Measurements from ENCODE around the gene AARS2.
"Not testable (repeated sequence)": the region's sequence is repeated elsewhere in the genome, so short reads cannot be mapped to it uniquely, and the experiment has no call there.

DNA sequence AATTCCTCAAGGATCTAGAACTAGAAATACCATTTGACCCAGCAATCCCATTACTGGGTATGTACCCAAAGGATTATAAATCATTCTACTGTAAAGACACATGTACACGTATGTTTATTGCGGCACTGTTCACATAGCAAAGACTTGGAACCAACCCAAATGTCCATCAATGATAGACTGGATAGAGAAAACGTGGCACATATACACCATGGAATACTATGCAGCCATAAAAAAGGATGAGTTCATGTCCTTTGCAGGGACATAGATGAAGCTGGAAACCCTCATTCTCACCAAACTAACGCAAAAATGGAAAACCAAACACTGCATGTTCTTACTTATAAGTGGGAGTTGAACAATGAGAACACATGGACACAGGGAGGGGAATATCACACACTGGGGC lies 33.7 kb upstream of the AARS2 start:
- TF ChIP-seq, protein P1, sequence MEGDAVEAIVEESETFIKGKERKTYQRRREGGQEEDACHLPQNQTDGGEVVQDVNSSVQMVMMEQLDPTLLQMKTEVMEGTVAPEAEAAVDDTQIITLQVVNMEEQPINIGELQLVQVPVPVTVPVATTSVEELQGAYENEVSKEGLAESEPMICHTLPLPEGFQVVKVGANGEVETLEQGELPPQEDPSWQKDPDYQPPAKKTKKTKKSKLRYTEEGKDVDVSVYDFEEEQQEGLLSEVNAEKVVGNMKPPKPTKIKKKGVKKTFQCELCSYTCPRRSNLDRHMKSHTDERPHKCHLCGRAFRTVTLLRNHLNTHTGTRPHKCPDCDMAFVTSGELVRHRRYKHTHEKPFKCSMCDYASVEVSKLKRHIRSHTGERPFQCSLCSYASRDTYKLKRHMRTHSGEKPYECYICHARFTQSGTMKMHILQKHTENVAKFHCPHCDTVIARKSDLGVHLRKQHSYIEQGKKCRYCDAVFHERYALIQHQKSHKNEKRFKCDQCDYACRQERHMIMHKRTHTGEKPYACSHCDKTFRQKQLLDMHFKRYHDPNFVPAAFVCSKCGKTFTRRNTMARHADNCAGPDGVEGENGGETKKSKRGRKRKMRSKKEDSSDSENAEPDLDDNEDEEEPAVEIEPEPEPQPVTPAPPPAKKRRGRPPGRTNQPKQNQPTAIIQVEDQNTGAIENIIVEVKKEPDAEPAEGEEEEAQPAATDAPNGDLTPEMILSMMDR (conservative IDR thresholded peaks at IDR 0.05 in 1 of 2, IDR thresholded peaks at IDR 0.05 in 1 of 2; ENCODE audit: low read depth in 1 of 2, low read length in 2 of 2), result not testable (repeated sequence)
- TF ChIP-seq EZH2 (IDR thresholded peaks at IDR 0.05; ENCODE audit: low read length, missing control alignments), result not testable (repeated sequence)

Data from fibroblast of lung (primary cell).